Parathyroid adenoma (tissue), 2 donors: ENCODE data around the gene FBXO47.
A peak's percentile ranks its signal among the peaks of the same experiment; 100 is the strongest.

Experiments used
- H2AFZ ChIP-seq: fragments of 300-600 bp; sonication (generic); one replicate; pipeline ENCODE4 v1.7.0; 2017; ENCODE audit warnings: antibody characterized with exemption, mild to moderate bottlenecking
- H3K27ac ChIP-seq: fragments of 300-600 bp; sonication (generic); one replicate; pipeline ENCODE4 v1.7.0; 2017
- H3K27me3 ChIP-seq: fragments of 300-600 bp; sonication (generic); one replicate; pipeline ENCODE4 v1.7.0; 2017; ENCODE audit warnings: low read length; ENCODE audit not compliant: control insufficient read depth, insufficient read depth
- H3K36me3 ChIP-seq: fragments of 300-600 bp; sonication (generic); one replicate; pipeline ENCODE4 v1.7.0; 2017; ENCODE audit warnings: low read length; ENCODE audit not compliant: control insufficient read depth, insufficient read depth
- H3K4me1 ChIP-seq: fragments of 300-600 bp; sonication (generic); one replicate; pipeline ENCODE4 v1.7.0; 2017; ENCODE audit warnings: control low read depth
- H3K4me2 ChIP-seq: fragments of 300-600 bp; sonication (generic); one replicate; pipeline ENCODE4 v1.7.0; 2017; ENCODE audit warnings: low read length
- H3K4me3 ChIP-seq: fragments of 300-600 bp; sonication (generic); one replicate; pipeline ENCODE4 v1.7.0; 2017; ENCODE audit warnings: low read depth, low read length
- H3K79me2 ChIP-seq: fragments of 300-600 bp; sonication (generic); one replicate; pipeline ENCODE4 v1.7.0; 2017; ENCODE audit warnings: control low read depth
- H3K9ac ChIP-seq: fragments of 300-600 bp; sonication (generic); one replicate; pipeline ENCODE4 v1.7.0; 2017; ENCODE audit warnings: mild to moderate bottlenecking
- H3K9me3 ChIP-seq: fragments of 300-600 bp; sonication (generic); one replicate; pipeline ENCODE4 v1.7.0; 2017; ENCODE audit warnings: low read length; ENCODE audit not compliant: control insufficient read depth
- CTCF ChIP-seq: fragments of 300-600 bp; sonication (generic); IDR thresholded peaks from one replicate; pipeline ENCODE4 v1.7.0; 2017; ENCODE audit warnings: antibody characterized with exemption, mild to moderate bottlenecking
- donor health status: primary hyperparathyroidism.

FBXO47 gene

GRCh38 chr17:38994026-38994425, 26.8 kb upstream of the FBXO47 start:
- TF ChIP-seq CTCF: no peak
- H3K36me3 ChIP-seq: no peaks in the 10 kb centered on the region
- no peak overlapping the region for H3K4me2 ChIP-seq
- H3K4me3 ChIP-seq: no peak overlapping the region
- no peaks in the 10 kb centered on the region for H3K27me3 ChIP-seq
- no peaks in the 10 kb centered on the region for H3K4me1 ChIP-seq
- no peak overlapping the region for H3K27ac ChIP-seq
- no peak overlapping the region for H3K9ac ChIP-seq
- H3K9me3 ChIP-seq: no peaks in the 10 kb centered on the region
- no peaks in the 10 kb centered on the region for H3K79me2 ChIP-seq
- no peak overlapping the region for H2AFZ ChIP-seq

GRCh38 chr17:38984666-38985065, 17.5 kb upstream of the FBXO47 start:
- H3K36me3 ChIP-seq: no peaks in the 10 kb centered on the region
- no peaks in the 10 kb centered on the region for H3K79me2 ChIP-seq
- H3K4me2 ChIP-seq: no peak overlapping the region
- H3K4me3 ChIP-seq: no peak overlapping the region
- no peak overlapping the region for H3K27ac ChIP-seq
- no peaks in the 10 kb centered on the region for H3K4me1 ChIP-seq
- no peaks in the 10 kb centered on the region for H3K9me3 ChIP-seq
- no peak overlapping the region for H3K9ac ChIP-seq
- no peak for TF ChIP-seq CTCF
- no peak overlapping the region for H2AFZ ChIP-seq
- no peaks in the 10 kb centered on the region for H3K27me3 ChIP-seq

- Histone ChIP-seq H3K9ac (no peak overlapping the region), H3K36me3 (no peaks in the 10 kb centered on the region), H3K27ac (no peak overlapping the region), H3K79me2 (no peaks in the 10 kb centered on the region), H3K4me1 (no peaks in the 10 kb centered on the region), H2AFZ (no peak overlapping the region), H3K27me3 (no peaks in the 10 kb centered on the region), H3K9me3 (no peaks in the 10 kb centered on the region), H3K4me3 (no peak overlapping the region), H3K4me2 (no peak overlapping the region)
- peak; percentile 82 for TF ChIP-seq CTCF
Observed at GRCh38 chr17:38982858-38983746, 15.9 kb upstream of the FBXO47 start.

GRCh38 chr17:38981636-38982035, 14.4 kb upstream of the FBXO47 start:
- no peak overlapping the region for H3K4me2 ChIP-seq
- no peaks in the 10 kb centered on the region for H3K79me2 ChIP-seq
- TF ChIP-seq CTCF: no peak
- no peaks in the 10 kb centered on the region for H3K9me3 ChIP-seq
- no peaks in the 10 kb centered on the region for H3K4me1 ChIP-seq
- no peak overlapping the region for H2AFZ ChIP-seq
- no peak overlapping the region for H3K4me3 ChIP-seq
- H3K36me3 ChIP-seq: no peaks in the 10 kb centered on the region
- no peak overlapping the region for H3K27ac ChIP-seq
- H3K27me3 ChIP-seq: no peaks in the 10 kb centered on the region
- no peak overlapping the region for H3K9ac ChIP-seq
